GM19238 (cell line): ENCODE measurements around the gene NFAM1.

Source experiments
- DNase-seq: peaks from one replicate; pipeline ENCODE4 v3.0.0; 2011; ENCODE audit warnings: low spot score; ENCODE audit not compliant: insufficient read length

NFAM1 gene, protein sequence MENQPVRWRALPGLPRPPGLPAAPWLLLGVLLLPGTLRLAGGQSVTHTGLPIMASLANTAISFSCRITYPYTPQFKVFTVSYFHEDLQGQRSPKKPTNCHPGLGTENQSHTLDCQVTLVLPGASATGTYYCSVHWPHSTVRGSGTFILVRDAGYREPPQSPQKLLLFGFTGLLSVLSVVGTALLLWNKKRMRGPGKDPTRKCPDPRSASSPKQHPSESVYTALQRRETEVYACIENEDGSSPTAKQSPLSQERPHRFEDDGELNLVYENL

DNA sequence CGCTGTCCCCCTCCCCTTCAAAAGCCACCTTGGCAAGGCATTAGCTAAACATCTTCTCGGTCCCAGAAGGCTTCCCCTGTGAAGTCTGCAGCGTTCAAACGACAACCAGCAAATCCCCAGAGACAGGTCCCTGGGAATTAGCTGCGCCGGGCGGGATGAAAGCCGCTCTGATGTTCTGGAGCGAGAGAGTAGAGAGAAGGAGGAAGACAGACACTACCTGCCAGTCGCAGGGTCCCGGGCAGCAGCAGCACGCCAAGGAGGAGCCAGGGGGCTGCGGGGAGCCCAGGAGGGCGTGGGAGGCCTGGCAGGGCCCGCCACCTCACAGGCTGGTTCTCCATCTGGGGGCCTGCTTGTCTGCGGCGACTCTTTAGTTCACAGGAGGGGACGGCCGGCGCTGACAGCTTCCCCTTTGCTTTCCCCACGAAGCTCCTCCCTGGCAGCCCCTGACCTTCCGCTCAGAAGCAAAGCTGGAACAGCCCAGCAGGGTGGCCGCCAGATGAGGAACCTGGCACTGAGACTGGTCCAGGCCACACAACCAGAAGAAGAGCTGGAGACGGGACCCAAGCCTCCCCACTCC, at the start of gene NFAM1:
TSS of gene NFAM1 (minus strand) at position 384 of the 577 bp plus-strand sequence. CDS start at position 338, 46 bp downstream.
- DNase-seq: no peak

GRCh38 chr22:42475122-42475521, 42.9 kb upstream of the NFAM1 start:
- DNase-seq: no peak

DNA sequence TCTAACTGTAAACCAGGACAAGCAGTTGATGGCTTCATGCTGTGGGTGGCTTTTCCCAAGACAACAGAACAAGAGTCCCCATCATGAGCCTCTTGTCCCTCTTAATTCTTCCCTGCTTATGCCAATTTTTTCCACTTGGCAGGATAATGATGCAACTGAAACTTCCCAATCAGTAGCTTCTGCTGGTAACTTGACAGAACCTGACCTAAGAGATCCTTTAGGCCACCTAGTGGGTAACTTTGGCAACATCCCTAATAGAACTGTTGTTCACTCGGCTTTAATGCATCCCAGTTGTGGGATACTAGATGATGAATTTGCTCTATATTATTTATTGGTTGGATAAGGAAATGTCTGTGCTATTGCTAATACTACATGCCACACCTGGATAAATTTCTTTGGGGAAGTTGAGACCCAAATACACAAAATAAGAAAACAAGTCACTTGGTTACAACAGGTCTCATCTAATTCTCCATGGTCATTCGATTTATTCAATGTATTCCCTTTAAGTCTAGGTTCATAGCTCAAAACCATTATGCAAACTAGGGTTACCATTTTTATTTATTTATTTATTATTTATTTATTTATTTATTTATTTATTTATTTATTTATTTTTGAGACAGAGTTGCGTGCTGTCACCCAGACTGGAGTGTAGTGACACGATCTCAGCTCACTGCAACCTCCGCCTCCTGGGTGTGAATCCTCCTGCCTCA, 41.4 kb upstream of the NFAM1 start:
- DNase-seq: no peak

DNA sequence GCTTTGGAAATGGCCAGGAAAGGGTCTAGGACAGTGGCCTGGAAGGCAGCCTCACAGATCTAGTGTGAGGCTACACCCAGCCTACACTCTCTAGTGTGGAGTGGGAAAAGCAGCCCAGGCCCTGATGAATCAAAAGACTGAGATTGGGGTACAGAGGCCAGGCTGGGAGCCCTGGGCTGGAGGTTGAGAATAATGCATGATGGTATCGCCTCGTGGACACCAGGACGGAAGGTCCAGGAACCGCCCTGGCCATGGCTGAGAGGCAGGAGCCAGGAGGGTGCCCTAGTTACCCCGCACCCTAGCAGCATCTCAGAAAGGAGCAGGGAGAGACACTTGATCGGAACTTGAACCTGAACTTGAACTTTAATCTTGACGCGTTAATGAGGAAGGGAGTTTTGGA, 40.5 kb upstream of the NFAM1 start:
- no peak for DNase-seq

- no peak for DNase-seq
Observed at GRCh38 chr22:42471441-42471840, 39.2 kb upstream of the NFAM1 start.

DNA sequence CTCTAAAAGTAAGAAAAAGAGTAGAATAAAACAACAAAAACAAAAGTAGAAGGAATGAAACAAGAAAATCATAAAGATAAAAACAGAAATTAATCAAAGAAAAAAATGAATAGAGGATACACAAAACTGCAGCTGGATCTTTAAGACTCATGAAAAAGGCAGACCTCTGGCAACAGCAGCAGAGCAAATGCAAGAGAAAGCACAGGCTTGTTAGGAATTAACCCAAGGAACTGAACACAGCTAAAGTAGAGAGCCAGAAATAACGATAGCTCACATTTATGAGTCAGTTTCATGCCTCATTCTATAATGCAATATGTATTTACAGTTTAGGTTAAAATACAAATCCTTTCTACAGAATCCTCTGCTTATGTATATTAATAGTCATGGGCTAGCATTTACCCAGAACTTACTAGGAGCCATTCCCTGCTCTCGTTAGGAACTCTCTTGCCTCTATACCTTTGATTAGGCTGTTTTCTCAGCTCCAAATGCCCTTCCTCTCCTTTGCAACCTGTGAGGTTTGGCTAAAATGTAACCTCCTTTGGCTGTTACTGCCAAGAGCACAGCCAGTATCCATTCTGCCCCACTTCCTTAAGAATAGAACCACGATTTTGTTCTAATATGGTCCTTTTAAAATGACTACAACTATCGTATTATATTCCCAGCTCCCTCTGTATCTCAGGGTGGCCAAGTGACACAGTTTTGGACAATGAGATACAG, 38.3 kb upstream of the NFAM1 start:
- DNase-seq: no peak

DNA sequence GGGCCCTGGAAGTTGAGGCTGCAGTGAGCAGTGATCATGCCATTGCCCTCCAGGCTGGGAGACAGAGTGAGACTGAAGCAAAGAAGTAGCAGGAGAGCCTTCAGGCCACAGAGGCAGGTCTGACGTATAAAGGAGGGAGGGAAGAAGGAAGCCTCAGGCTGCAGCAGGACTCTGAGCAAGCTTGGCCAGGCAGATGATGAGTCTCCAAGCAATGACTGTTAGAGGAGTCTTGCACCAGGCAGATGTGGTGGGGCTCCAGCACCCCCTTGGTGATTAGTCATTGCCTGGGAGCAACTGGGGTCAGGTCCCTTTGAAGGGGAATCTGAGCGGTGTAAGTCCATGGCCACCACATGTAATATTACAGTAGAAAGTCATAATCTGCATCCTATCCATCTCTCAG, 36.6 kb upstream of the NFAM1 start:
- no peak for DNase-seq

GRCh38 chr22:42462016-42462415, 29.8 kb upstream of the NFAM1 start:
- DNase-seq: no peak

GRCh38 chr22:42461511-42461910, 29.3 kb upstream of the NFAM1 start:
- no peak for DNase-seq

GRCh38 chr22:42459287-42460063, 27.3 kb upstream of the NFAM1 start:
- no peak for DNase-seq

GRCh38 chr22:42452916-42453315, 20.7 kb upstream of the NFAM1 start:
- DNase-seq: no peak

DNA sequence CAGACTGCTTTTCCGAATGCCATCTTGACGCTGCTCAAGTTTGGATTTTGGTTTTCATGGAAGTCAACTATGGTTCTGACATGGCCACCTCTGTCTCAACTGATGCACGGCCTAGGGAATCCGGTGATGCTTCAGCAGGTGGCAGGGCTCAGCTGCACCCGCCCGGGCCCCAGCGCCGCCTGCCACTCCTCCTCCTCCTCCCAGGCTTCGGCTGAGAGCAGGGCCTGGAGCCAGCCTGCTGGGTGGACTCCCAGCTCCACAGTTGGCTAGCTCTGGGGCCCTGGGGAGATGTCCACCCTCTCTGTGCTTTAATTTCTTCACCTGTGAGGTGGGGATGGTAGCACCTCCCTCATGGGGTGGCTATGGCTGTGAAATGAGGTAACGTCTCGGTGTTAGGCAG, 20.3 kb upstream of the NFAM1 start:
- no peak for DNase-seq

GRCh38 chr22:42451499-42452145, 19.4 kb upstream of the NFAM1 start:
- DNase-seq: no peak

DNA sequence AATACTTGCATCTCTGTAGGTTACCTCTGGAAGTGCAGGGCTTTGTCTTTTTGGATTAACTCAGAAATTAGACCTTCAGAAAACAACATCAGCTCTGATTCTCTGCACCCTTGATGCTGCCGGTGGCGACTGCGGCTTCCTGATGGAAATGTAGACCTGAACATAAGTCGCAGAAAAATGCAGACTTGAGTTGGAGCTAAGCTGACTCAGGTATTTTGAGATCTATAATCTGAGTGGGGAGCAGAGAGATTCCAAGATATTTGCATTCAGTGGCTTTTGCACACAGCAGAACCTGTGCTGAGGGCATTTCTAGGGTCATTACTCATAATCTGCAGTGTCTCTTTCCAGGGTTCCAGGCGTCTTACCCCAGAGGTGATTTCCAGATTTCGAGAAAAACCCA, 18.7 kb upstream of the NFAM1 start:
- DNase-seq: no peak

DNA sequence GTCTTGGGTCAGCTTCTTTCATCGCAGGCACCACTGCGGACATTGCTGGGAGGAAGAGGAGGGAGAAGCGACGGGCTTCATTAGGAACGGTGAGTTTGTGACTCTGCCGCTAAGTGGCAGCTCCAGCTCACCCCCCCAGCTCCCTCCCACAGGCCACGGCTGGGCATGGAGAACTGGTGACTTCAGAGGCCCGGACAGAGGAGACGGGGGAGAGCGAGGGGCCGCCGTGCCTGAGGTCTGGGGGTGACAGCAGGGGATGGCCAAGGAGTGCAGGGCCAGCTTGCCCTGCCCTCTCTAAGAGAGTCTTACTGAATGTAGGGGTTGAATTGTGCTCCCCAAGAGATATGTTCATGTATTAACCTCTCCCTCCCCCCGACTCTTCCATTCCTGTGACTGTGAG, 13.9 kb upstream of the NFAM1 start:
- DNase-seq: no peak

GRCh38 chr22:42444077-42444904, 12.1 kb upstream of the NFAM1 start:
- peak; percentile 70 for DNase-seq

- no peak for DNase-seq
Observed at GRCh38 chr22:42443240-42444076, 11.3 kb upstream of the NFAM1 start.

- no peak for DNase-seq
Observed at GRCh38 chr22:42442748-42443147, 10.5 kb upstream of the NFAM1 start.

DNA sequence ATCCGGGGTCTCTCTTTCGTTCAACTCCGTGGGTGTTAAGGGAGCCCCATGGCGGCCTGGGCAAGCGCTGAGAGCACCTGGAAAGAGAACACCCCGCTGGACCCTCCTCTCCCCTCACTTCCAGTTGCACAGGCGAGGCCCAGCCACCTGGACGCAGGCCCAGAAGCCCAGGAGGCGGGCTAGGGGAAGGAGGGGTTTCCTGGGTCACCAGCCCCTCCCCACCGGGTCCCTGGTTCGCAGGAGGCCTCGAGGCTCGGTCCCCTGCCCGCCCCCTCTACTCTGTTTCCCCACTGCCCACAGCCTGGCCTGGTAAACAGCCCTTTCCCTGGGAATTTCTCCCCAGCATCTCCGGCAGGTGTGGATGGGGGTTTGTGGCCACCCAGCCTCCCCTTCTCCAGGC, 8.5 kb upstream of the NFAM1 start:
- no peak for DNase-seq
